Breast epithelium (tissue), 4 donors: ENCODE results near the gene SPN. TPM values are rescaled to one million over a fixed set of nuclear protein-coding genes. Genes with fewer than 3 reads are reported as not detected.
"Not testable (repeated sequence)": the region's sequence is repeated elsewhere in the genome, so short reads cannot be mapped to it uniquely, and the experiment has no call there.

Experiments
- DNase-seq, 2 donors: peaks; one replicate each; pipeline ENCODE4 v3.0.0-alpha.2; 2019; ENCODE audit warnings: low spot score in 2 of 2
- H3K27ac ChIP-seq, 2 donors: fragments of 200-600 bp; sonication (generic) in 1 of 2; one replicate each; pipeline ENCODE4 v1.5.1; 2016 to 2019; ENCODE audit warnings: mild to moderate bottlenecking in 1 of 2
- H3K27me3 ChIP-seq, 2 donors: fragments of 200-600 bp; sonication (generic) in 1 of 2; one replicate each; pipeline versions ENCODE4 v1.5.1 to v1.6.0; 2017 to 2019; ENCODE audit warnings: control low read depth in 1 of 2, mild to moderate bottlenecking in 1 of 2
- H3K36me3 ChIP-seq: fragments of 200-600 bp; one replicate; pipeline ENCODE4 v1.5.1; 2019
- H3K4me1 ChIP-seq, 2 donors: fragments of 200-600 bp; sonication (generic); one replicate each; pipeline ENCODE4 v1.5.1; 2016 to 2019; ENCODE audit warnings: control low read depth in 1 of 2
- H3K4me3 ChIP-seq, 3 donors: fragments of 200-600 bp; sonication (generic); 1 replicate in 2 of 3; 2 replicates in 1 of 3; pipeline ENCODE4 v1.5.1; 2016 to 2019; ENCODE audit warnings: mild to moderate bottlenecking in 3 of 3, moderate library complexity in 2 of 3
- H3K9me3 ChIP-seq, 2 donors: fragments of 200-600 bp; sonication (generic) in 1 of 2; one replicate each; pipeline ENCODE4 v1.5.1; 2016 to 2019; ENCODE audit warnings: control low read depth in 1 of 2
- CTCF ChIP-seq, 3 donors: fragments of 450-650 bp; IDR thresholded peaks; one replicate each; pipeline ENCODE4 v1.5.1; 2016 to 2017; ENCODE audit warnings: antibody characterized with exemption in 3 of 3, mild to moderate bottlenecking in 3 of 3, moderate library complexity in 3 of 3
- POLR2A ChIP-seq: fragments of 450-650 bp; IDR thresholded peaks from one replicate; pipeline ENCODE4 v1.6.1; 2016; ENCODE audit warnings: antibody characterized with exemption, mild to moderate bottlenecking, moderate library complexity
- POLR2AphosphoS5 ChIP-seq, 3 donors: sonication (generic); formaldehyde crosslinking; IDR thresholded peaks; one replicate each; pipeline ENCODE4 v1.6.1; 2017; ENCODE audit warnings: antibody characterized with exemption in 3 of 3
- intact Hi-C: fragments of 100-400 bp; cut with DNase I; formaldehyde crosslinking; loops from one replicate; pipeline ENCODE4 v1.15.1; 2023; ENCODE audit warnings: low total_unique reads
- total RNA-seq, 3 donors: library from RNA; depleted of rRNA; stranded (reverse); fragments of >200 nt; gene quantifications; one replicate each; pipeline ENCODE4 v1.1.0, GENCODE V29; 2016

SPN gene
- total RNA-seq, 3 donors from 2014 or later = 1.4 to 5.1 (median 2.3) TPM

GRCh38 chr16:29662000-29662728, 883 bp upstream of the SPN start:
- H3K4me1 ChIP-seq = no peaks in the 10 kb centered on the region
- TF ChIP-seq POLR2A (no peak), POLR2AphosphoS5 (IDR thresholded peaks at IDR 0.05) (no peak), CTCF (IDR thresholded peaks at IDR 0.05) (no peak)
- intact Hi-C loops = no loop called here
- DNase-seq = no peak
- no peak overlapping the region for H3K27ac ChIP-seq
- H3K4me3 ChIP-seq = no peak overlapping the region
- H3K36me3 ChIP-seq = no peaks in the 10 kb centered on the region
- H3K9me3 ChIP-seq = no peaks in the 10 kb centered on the region
- no peaks in the 10 kb centered on the region for H3K27me3 ChIP-seq

GRCh38 chr16:29662729-29663015, 375 bp upstream of the SPN start:
- no peaks in the 10 kb centered on the region for H3K27me3 ChIP-seq
- no peaks in the 10 kb centered on the region for H3K9me3 ChIP-seq
- H3K27ac ChIP-seq = no peak overlapping the region
- H3K4me3 ChIP-seq = peak overlapping the region in 2 of 3 donors; percentile 27 to 30
- DNase-seq = no peak
- no peak for TF ChIP-seq POLR2A
- no peak for TF ChIP-seq CTCF (IDR thresholded peaks at IDR 0.05)
- no peak for TF ChIP-seq POLR2AphosphoS5 (IDR thresholded peaks at IDR 0.05)
- no peaks in the 10 kb centered on the region for H3K36me3 ChIP-seq
- intact Hi-C loops = no loop called here
- H3K4me1 ChIP-seq = no peaks in the 10 kb centered on the region

GRCh38 chr16:29663807-29664090, 702 bp downstream of the SPN start:
- Histone ChIP-seq H3K9me3 (no peaks in the 10 kb centered on the region), H3K27ac (no peak overlapping the region), H3K27me3 (no peaks in the 10 kb centered on the region), H3K36me3 (no peaks in the 10 kb centered on the region), H3K4me3 (peak overlapping the region in 1 of 3 donors; percentile 27), H3K4me1 (no peaks in the 10 kb centered on the region)
- no peak for DNase-seq
- TF ChIP-seq CTCF (IDR thresholded peaks at IDR 0.05) (no peak), POLR2A (no peak), POLR2AphosphoS5 (IDR thresholded peaks at IDR 0.05) (no peak)
- intact Hi-C loops = no loop called here

- H3K36me3 ChIP-seq = no peaks in the 10 kb centered on the region
- TF ChIP-seq POLR2A (no peak), POLR2AphosphoS5 (IDR thresholded peaks at IDR 0.05) (no peak), CTCF (IDR thresholded peaks at IDR 0.05) (no peak)
- DNase-seq = no peak
- no peaks in the 10 kb centered on the region for H3K27me3 ChIP-seq
- intact Hi-C loops = no loop called here
- no peaks in the 10 kb centered on the region for H3K9me3 ChIP-seq
- no peak overlapping the region for H3K27ac ChIP-seq
- peak overlapping the region in 1 of 3 donors; percentile 27 for H3K4me3 ChIP-seq
- no peaks in the 10 kb centered on the region for H3K4me1 ChIP-seq
Observed at GRCh38 chr16:29664091-29664921, 1.3 kb downstream of the SPN start.

- H3K27ac ChIP-seq = no peak overlapping the region
- TF ChIP-seq POLR2A (no peak), POLR2AphosphoS5 (IDR thresholded peaks at IDR 0.05) (no peak), CTCF (IDR thresholded peaks at IDR 0.05) (no peak)
- H3K27me3 ChIP-seq = no peaks in the 10 kb centered on the region
- H3K4me1 ChIP-seq = no peaks in the 10 kb centered on the region
- no peaks in the 10 kb centered on the region for H3K36me3 ChIP-seq
- DNase-seq = no peak
- intact Hi-C loops = no loop called here
- H3K4me3 ChIP-seq = no peak overlapping the region
- no peaks in the 10 kb centered on the region for H3K9me3 ChIP-seq
Observed at GRCh38 chr16:29665294-29666077, 2.4 kb downstream of the SPN start.

- H3K9me3 ChIP-seq, intact Hi-C loops, H3K36me3 ChIP-seq, DNase-seq, H3K4me1 ChIP-seq, H3K27me3 ChIP-seq, H3K4me3 ChIP-seq, H3K27ac ChIP-seq: not testable (repeated sequence)
Observed at GRCh38 chr16:29667322-29667610, 4.2 kb downstream of the SPN start.
